ENCODE measurements around the gene MRPL28.

- TF ChIP-seq POLR2A (IDR thresholded peaks at IDR 0.05), result no peak
- TF ChIP-seq CTCF (IDR thresholded peaks at IDR 0.05 in 8 of 11, conservative IDR thresholded peaks at IDR 0.05 in 3 of 11), result no peak
Observed at GRCh38 chr16:354291-354881, 16.0 kb downstream of the MRPL28 start.

Data from spleen (tissue), 7 donors.